Amniotic epithelial cell (primary cell): ENCODE data around the gene NID1.
"Not testable (repeated sequence)": the region's sequence is repeated elsewhere in the genome, so short reads cannot be mapped to it uniquely, and the experiment has no call there.

Experiments
- DNase-seq: peaks from one replicate; pipeline ENCODE4 v3.0.0-alpha.2; 2010; ENCODE audit warnings: low read depth

Gene NID1

DNA sequence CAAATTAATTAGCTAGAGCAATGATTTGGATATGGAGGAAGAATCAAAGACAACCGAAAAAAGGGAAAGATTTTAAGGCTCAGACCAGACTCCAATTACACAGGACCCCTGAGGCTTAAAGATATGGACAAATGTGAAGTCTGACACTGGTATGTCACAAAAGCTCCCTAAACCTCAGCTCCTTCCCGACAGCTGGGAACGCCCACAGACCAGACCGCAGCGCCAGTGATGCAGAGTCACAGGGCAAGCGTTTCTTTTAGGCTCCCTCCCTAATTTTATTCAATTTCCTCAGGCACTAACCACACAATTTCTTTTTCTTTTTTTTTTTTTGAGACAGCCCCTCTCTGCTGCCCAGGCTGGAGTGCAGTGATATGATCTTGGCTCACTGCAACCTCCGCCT lies 40.2 kb downstream of the NID1 start:
- DNase-seq: no peak

DNA sequence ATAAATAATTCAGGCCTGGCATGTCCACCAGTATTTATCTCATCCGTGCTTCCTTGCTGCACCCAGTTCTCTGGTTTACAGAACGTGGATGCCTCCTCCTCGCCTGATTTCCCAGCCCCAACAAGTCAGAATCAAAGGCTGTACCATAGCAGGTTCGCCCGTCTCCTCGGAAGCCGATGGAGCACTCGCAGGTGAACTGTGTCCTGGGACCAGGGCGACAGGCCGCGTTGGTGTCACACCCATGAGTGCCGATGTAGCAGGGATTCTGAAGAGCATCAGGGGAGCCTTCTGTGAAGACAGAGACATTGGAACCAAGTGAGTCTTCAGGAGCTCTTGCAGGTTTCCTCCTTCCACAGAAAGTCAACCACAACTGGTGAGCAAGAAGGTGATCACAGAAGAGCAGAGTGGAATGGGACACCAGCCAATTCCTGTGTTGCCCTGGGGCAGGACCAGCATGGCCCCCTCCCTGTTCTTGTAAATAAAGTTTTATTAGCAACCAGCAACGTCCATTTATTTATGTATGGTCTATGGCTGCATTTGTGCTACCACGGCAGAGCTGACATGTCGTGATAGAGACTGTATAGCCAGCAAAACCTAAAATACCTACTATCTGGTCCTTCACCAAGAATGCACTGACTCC lies 40.8 kb downstream of the NID1 start:
- no peak for DNase-seq

DNA sequence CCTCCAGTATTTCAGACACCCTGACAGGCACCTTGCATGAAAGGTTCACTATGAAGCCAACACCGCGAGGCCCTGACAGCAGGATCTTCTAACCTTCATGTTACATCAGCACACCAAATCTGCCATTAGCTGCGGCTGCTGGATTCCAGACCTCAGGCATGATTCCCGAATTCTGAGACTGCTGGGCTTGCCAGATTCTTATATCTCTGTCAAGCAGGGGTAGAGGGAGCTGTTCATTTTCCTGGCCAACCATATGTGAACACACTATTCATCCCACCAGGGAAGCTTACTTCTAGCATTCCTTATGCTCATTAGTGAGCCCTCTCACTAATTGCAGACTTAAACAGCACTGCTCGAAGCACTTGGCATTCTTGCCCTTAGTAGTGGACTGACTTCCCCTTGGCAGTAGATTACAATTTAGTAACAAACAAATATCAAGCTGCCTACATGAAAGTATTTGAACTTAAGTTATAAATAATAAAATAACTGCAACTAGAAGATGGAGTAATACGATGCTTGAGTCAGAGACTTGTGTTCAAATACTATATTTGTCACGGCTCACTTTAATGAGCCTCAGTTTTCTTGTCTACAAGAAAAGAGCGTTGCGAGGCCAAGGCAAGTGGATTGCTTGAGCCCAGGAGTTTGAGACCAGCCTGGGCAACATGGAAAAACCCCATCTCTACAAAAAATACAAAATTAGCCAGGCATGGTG lies 43.3 kb downstream of the NID1 start:
- DNase-seq: peak; percentile 21

DNA sequence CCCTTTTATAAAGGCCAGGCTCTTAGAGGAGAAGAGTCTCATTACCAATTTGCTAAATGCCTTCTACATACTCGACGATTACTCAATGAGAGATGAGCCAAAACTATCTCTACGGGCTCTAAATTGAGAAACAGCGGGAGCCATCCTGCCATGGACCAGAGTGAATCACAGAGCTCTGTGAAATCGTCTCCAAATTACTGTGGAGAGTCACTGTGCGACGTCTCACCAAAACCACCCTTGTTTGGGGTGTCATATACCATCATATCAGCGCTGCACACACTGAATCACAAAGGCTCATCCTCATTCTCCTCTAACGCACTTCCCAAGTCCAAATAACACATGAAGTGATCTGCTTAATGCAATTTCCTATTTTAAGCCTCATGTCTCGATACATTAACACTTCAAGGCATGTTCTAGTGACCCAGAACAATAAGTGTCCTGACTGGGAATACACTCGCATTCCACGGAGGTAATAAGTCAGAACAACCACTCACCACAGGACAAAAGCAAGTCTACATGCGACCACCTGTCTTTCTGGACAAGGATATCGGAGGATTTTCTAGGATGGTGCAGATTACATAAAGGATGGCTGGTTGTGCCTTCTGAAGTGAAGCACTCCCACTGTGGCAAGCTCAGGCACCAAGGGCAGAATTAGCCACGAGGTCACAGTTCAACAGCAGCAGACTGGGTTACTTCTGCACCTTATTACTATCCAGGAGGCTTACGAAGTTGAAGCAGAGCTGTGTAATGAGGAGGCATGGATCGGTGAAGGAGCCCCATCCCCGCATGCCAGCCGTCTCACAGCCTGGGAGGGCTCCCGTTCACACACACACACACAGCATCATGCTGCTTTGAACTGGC lies 44.3 kb downstream of the NID1 start:
- peak; percentile 32 for DNase-seq

DNA sequence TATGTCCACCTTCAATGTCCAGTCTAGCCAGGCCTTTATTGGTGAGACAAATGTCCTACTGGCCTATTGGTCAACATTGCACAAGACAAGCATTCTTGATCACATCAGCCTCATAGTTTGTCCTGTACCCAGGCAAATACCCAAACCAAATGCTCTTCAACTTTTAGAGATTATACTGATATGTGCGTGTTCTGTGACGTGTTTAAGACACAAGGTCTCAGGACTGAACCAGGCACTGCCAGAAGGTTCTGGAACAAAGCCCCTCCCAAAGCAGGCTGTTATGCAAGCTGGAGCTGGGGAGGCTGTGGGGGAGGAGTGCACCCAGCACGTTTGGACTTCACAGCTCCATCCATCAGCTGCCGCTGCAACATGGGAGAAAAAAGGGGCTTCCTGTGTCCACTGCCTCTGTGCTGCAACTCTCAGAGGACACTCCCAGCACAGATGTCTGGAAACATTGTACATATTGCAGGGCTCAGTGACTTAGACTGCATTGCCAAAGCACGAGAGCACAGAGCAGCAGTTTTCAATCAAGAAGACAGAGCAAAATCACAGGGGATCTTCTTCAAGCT lies 45.9 kb downstream of the NID1 start:
- DNase-seq: peak; percentile 86

DNA sequence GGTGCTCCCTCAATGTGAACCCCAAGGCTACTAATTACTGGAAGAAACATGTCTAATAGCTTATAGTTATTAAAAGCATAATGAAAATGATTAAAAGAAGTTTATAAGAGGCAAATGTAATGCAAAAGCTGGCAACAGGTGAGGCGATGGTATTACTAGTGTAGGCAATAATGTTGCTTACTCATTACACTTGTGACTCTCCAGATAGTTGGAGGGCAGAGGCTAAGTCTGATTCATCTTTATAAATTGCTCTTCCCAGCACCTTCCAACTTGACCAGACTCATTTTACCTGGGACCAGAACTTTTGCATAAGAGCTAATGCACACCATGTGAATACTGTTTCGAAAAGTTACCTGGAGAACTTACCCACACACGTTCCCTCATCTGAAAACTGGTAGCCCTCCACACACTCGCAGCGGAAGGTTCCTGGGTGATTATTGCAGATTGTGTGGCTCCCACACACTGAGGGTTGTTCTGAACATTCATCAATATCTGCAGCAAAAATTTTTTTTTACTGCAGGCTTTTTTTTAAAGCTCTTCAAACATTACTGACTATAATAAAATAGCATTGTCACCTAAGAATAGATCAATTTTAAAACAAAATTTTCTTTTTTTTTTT lies 48.0 kb downstream of the NID1 start:
- DNase-seq: peak; percentile 66

DNA sequence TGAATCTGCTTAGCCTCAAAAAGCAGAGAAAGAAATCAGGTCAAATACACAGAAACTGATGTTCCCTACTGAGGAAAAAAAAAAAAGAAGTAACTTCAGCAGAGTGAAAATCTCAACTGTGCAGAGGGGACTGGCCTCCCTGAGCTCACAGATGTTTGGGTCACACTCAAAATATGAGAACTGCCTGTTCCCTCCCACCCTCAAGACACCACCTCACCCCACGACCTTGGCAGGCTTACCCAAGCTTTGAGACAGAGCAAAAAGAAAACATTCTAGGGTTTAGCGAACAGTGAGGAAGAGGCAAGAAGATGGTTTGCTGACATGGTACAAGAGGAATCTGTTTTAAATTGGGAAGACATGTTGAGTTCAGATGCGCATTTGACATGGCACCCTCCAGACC lies 48.8 kb downstream of the NID1 start:
- peak; percentile 34 for DNase-seq

DNA sequence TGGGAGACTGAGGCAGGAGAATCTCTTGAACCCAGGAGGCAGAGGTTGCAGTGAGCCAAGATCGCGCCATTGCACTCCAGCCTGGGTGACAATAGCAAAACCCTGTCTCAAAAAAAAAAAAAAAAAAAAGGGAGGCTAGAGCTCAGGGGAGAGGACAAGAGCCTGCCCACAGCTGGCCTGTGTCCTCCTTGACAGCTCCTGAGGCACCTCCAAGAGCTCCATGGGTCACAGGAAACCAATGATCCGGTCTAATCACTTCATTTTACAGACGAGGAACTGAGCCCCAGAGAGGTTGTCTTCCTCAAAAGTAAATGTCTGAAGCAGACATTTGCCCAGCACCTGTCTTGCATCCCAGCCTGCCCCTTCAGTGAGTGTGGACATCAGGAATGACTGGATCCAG lies 49.4 kb downstream of the NID1 start:
- no peak for DNase-seq

DNA sequence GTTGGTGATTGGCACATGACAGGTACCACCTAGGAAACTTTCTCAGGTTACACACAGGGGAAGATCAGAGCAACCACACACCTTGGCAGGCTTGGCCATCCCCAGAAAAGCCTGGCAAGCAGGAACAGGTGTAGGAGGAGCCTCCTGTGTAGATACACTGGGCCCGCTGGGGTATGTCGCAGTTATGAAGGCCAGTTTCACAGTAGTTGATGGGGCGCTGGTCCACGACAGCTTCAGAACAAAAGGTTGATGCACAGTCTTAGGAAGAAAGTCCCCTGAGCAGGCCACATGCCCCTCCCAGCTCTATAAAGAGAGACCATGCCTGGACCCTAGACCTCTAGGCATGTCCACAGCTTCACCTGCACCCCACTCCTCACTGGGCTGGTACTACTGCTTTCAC lies 51.6 kb downstream of the NID1 start:
- no peak for DNase-seq

DNA sequence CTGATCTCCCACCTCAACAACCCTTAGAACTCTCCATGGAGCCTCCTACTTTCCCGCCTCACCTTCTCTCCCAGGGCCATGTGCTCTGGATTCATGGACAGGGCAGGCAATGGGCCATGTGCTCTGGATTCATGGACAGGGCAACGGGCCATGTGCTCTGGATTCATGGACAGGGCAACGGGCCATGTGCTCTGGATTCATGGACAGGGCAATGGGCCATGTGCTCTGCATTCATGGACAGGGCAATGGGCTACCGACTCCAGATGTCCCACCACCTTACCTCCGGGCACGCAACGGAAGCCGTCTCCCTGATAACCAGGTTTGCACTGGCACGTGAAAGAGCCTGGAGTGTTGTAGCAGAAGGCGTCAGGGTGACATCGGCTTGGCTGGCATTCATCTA lies 53.2 kb downstream of the NID1 start:
- no peak for DNase-seq

DNA sequence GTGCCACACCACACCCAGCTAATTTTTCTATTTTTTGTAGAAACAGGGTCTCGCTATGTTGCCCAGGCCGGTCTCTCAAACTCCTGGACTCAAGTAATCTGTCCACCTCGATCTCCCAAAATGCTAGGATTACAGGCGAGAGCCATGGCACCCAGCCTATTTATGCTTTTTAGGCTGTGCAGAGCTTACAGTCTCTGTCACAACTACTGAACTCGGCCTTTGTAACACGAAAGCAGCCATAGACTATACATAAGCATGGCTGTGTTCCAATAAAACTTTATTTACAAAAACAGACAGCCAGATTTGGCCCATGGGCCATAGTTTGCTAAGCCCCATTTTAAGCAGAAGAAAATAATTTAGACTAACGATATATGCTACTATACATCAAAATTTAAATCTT lies 54.4 kb downstream of the NID1 start:
- DNase-seq: no peak

DNA sequence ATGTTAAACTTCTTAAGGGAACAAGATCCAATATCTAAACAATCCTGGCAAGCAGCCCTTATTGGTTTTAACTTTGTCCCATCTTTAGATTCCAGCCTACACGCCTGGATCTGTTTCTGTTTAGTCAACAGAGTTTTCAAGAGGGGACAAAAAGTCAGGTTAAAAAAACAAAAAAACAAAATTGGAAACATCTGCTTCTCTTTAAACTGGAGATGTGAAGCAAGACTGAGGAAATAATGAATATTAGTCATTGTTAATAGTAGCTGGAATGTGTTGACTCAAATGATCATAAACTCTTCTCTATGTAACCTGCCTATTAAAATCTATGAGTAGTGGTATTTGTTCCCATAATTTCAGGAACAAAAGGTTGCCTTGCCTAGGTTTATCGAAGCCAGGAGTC lies 55.0 kb downstream of the NID1 start:
- peak; percentile 44 for DNase-seq

DNA sequence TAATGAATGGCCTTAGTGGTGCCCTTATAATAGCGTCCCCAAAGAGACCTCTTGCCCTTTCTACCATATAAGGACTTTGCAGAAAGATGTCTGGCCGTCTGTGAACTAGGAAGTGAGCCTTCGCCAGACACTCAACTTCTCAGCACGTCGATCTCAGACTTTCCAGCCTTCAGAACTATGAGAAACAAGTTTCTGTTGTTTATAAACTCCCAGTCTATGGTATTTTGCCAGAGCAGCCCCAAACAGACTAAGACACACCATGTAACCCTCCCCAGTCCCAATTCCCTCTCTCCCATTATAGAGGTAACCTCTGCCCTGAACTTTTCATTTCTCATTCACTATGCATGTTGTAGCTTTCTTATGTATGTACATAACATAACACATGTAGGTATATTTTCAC lies 55.7 kb downstream of the NID1 start:
- DNase-seq: no peak

DNA sequence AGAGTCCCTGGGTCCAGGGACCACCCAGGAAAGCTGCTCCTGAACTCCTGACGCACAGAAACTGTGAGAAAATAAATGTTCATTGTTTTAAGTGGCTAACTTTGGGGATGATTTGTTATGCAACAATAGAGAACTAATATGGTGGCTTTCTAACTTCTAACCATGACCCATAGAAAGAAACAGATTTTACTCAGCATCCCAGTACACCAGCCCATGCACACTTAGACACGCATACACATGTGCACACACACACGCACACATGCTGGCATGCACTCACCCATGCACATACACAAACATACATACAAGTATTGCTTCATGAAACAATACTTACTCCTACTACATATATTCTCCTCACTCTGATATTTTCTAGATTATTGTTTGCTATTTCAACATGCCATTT lies 57.1 kb downstream of the NID1 start:
- no peak for DNase-seq

DNA sequence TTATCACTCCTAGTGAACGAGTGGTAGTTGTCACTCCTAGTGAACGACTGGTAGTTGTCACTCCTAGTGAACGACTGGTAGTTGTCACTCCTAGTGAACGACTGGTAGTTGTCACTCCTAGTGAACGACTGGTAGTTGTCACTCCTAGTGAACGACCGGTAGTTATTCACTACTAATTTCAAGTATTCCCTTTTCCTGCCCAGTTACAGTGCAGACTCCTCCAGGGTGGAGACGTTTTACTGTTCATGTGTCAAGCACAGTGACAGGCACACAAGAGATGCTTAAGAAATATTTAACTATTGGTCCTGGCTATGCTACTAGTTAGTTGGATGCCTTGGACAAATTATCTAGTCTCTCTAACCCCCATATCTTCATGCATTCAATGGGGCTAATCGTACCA lies 61.8 kb downstream of the NID1 start:
- not testable (repeated sequence) for DNase-seq

DNA sequence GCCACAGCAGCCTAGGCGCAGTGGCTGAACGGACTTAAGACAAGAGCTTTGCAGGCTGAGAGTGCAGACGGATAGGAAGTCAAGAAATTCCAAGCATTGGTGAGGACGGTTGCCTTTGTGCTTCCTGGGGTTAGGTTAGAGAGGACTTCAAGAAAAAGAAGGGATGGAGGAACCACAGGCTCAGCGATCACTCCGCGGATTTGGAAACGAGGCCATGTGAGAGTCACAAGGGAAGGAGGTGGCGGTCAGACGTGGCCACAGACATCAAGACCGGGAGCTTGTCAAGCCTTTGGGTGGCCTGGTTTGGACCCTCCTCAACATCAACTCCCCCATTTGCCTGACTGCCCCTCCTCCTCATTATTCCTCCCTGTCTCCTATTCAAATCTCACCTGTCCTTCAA lies 62.3 kb downstream of the NID1 start:
- no peak for DNase-seq

DNA sequence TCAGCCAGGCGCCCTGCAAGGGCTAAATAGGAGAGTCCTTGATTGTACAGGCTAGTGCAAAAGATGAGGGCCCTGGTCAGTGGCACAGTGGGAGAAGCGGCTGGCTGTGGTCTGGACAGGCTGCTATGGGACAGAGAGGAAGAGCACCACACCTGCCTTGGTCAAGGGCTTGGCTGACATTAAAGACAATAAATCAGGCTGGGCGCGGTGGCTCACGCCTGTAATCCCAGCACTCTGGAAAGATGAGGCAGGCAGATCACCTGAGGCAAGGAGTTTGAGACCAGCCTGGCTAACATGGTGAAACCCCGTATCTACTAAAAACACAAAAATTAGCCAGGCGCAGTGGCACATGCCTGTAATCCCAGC lies 62.9 kb downstream of the NID1 start:
- DNase-seq: no peak

DNA sequence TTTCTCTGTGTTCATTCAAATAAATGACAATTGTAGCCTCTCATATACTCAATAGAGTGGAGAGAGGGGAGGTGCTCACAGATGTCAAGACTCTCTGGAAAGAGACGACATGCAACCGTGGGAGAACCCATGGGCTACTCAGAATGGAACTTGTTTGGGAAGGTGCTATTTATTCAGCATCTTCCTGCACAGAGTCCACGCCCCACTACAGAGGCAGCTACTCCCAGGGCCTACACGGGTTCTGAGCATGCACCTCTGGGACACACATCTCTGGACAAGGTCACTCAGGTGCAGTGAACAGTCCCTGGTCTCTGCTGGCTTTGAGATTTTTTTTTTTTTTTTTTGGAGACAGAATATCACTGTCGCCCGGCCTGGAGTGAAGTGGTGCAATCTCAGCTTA lies 64.1 kb downstream of the NID1 start:
- DNase-seq: no peak

DNA sequence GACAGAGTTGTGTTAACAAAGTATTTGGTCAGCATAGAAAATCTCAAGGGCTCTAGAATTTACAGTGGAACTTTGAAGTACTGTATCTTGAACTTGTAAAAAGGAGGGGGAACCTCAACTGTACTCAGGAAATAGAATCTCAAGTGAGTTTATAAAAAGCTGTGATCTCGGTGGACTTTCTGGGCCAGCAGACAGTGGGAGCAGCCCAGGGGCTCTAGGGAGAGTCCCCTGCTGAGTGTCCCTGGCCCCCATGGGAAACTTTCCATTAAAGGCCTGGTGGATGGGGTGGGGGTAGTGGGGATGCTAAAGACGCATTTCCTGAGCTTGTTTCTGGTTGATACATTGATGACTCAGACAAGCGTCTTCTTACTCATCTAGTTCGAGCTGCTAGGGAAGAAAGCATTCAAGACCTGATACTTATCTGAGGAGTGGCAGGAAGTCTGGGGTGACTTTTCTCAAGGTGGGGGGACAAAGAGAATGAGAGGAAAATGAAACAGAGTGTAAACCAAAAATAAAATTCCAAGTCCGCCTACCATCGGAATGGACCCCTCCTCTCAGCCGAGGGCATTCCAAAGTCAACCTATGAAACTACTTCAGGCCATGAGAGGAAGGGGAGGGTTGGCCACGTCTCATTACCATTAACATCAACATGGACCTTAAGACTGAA lies 65.5 kb downstream of the NID1 start:
- peak; percentile 80 for DNase-seq

DNA sequence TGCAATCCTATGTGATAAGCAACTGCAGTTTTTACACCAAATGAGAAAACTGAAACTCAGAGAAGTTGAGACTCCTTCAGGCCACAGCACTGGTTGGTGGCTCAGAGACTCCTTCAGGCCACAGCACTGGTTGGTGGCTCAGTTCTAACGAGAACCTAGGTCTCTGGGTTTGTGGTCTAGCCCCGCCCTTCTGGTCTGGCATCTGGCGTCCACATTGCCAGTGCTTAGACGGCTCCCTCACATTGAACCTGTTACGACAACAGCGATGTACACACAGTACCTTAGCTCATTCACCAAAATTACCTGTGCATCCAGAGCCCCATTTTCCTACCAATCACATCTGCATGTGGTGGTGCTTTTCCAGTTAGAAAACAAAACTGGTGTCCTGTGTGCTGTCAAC lies 66.1 kb downstream of the NID1 start:
- no peak for DNase-seq

DNA sequence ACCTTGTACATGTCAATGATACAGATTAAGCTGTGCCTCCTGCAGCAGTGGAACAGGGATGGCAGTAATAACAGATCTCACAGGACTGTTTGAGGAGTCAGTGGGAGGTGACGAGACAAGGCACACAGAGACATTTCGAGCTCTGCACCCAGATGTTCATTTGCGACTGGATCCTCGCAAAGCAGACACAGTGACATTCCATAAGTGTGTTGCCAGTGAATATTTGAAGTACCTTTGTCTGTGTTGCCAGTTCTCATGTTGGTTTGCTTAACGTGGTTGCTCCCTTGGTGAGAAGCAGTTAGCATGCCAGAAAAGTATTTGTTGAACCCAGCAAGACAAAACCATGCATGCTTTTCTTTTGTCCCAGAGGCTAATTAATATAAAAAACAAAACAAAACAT lies 67.0 kb downstream of the NID1 start:
- DNase-seq: no peak

DNA sequence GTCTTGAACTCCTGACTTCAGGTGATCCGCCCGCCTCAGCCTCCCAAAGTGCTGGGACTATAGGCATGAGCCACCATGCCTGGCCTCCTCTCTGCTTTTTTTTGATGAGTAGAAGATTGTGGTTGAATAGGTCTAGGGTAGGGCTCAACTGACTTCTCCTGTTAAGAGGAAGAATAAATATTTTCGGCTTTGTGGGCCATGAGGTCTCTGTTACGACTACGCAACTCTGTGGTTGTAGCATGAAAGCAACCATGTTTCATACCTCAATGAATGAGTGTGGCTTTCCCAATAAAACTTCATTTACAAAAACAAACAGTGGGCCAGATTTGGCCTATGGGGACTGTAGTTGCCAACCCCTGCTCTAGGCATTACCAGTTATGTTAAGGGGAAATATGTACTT lies 67.8 kb downstream of the NID1 start:
- DNase-seq: no peak
